ENCODE results near the gene ANGEL1. TPM values are rescaled to one million over a fixed set of nuclear protein-coding genes. Genes with fewer than 3 reads are reported as not detected.

Gene ANGEL1
- total and polyA plus RNA-seq, 2 donors (not counting 1 experiment from before 2014, with no cell fraction given) = 6.6 to 8.4 TPM

DNA sequence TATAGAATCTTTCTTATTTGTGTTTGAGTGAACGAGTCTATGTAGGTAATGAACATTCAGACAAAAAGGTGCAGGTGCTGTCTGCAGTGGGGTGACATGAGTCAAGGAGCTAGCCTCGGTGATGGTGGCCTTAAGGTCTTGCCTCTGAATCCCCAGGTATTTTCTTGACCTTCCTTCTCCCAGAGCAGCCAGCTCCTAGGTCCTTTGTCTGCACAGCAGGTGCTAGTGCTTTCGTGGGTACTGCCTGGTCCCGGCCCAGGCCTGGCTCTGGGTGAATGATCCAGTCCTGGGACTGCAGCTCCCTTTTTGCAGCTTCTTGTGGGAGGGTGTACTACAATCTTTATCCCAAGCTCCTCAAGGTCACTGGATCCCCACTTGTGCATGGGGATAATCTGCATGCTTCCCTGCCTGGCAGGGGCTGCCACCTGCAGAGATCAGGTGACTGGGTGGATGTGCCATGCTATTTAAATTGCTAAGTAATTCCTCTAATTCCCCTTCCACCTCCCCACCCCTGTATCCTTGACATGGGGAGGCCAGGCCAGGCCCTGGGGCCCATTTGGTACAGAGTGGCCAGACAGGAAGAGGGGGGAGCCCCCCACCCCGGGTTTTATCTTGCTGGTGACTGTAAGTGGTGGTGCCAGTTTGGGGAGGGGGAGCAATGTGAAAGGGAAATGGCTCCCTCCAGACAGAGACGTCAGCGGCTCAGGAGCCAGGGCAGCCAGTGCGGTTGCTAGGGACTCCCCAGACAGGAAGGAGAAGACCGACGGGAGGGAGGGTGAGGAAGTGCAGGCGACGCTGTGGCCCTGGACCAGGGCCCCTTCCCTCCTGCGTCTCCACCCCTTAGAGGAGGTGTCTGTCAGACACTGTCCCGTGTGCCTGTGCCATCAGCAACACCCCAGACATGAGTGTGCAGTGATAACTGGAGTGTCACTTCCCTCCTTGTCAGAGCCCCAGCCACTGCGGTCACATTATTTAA lies 44.7 kb downstream of the ANGEL1 start:
- peaks cover 8% of the 10 kb centered on the region for H3K4me1 ChIP-seq (ENCODE audit: control insufficient read depth, extremely low read depth, insufficient read depth, low read length)
- H3K4me2 ChIP-seq (ENCODE audit: extremely low read depth, insufficient read depth, low read length) = no peak overlapping the region
- no peak overlapping the region for H3K9ac ChIP-seq (ENCODE audit: insufficient read depth, low read length)
- no peaks in the 10 kb centered on the region for H4K20me1 ChIP-seq (ENCODE audit: control insufficient read depth, extremely low read depth, insufficient read depth, low read length)
- TF ChIP-seq EZH2 (IDR thresholded peaks at IDR 0.05; ENCODE audit: low read length, missing control alignments) = no peak
- TF ChIP-seq, protein P1, sequence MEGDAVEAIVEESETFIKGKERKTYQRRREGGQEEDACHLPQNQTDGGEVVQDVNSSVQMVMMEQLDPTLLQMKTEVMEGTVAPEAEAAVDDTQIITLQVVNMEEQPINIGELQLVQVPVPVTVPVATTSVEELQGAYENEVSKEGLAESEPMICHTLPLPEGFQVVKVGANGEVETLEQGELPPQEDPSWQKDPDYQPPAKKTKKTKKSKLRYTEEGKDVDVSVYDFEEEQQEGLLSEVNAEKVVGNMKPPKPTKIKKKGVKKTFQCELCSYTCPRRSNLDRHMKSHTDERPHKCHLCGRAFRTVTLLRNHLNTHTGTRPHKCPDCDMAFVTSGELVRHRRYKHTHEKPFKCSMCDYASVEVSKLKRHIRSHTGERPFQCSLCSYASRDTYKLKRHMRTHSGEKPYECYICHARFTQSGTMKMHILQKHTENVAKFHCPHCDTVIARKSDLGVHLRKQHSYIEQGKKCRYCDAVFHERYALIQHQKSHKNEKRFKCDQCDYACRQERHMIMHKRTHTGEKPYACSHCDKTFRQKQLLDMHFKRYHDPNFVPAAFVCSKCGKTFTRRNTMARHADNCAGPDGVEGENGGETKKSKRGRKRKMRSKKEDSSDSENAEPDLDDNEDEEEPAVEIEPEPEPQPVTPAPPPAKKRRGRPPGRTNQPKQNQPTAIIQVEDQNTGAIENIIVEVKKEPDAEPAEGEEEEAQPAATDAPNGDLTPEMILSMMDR (conservative IDR thresholded peaks at IDR 0.05 in 1 of 2, IDR thresholded peaks at IDR 0.05 in 1 of 2; ENCODE audit: low read depth in 1 of 2, low read length in 2 of 2) = no peak
- no peak overlapping the region for H3K4me3 ChIP-seq (replicated peaks in 1 of 4; ENCODE audit: control extremely low read depth in 1 of 4, insufficient read depth in 1 of 4, low read depth in 3 of 4, low read length in 4 of 4)
- no peaks in the 10 kb centered on the region for H3K36me3 ChIP-seq (ENCODE audit: control insufficient read depth, insufficient read depth, low read length)
- no peaks in the 10 kb centered on the region for H3K9me3 ChIP-seq (ENCODE audit: control insufficient read depth, insufficient read depth, low read depth, low read length)
- H2AFZ ChIP-seq (ENCODE audit: low read length) = no peak overlapping the region
- no peaks in the 10 kb centered on the region for H3K79me2 ChIP-seq (ENCODE audit: control insufficient read depth, insufficient read depth, low read length)
- no peak overlapping the region for H3K27ac ChIP-seq (ENCODE audit: insufficient read depth, low read length)
- no peak for DNase-seq (ENCODE audit: low read depth in 2 of 2)
- H3K27me3 ChIP-seq (ENCODE audit: control insufficient read depth, insufficient read depth, low read length) = no peaks in the 10 kb centered on the region

DNA sequence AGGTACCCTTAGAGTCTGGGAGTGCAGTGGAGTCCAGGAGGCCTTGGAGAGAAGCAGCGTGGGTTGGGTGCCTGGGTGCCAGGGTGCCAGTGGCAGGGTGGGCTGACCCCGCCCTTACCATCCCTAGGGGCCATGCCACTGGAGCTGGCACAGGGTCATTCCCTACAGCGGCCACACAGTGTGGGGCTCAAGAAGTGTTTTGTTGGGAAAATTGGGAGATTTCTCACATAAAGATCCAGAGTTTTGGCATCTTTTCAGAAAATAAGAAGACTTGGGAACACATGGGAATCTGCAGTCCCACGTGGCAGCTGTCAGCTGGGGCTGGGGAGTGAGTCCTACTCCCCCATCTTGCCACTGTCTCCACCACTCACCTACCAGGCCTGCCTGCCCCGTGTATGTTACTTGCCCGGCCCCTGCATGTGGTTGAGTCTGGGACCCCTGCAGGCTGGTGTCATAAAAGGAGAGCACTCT lies 47.2 kb downstream of the ANGEL1 start:
- H3K9ac ChIP-seq (ENCODE audit: insufficient read depth, low read length) = no peak overlapping the region
- no peak overlapping the region for H3K4me2 ChIP-seq (ENCODE audit: extremely low read depth, insufficient read depth, low read length)
- no peaks in the 10 kb centered on the region for H3K27me3 ChIP-seq (ENCODE audit: control insufficient read depth, insufficient read depth, low read length)
- H3K36me3 ChIP-seq (ENCODE audit: control insufficient read depth, insufficient read depth, low read length) = no peaks in the 10 kb centered on the region
- H3K27ac ChIP-seq (ENCODE audit: insufficient read depth, low read length) = no peak overlapping the region
- no peak overlapping the region for H3K4me3 ChIP-seq (replicated peaks in 1 of 4; ENCODE audit: control extremely low read depth in 1 of 4, insufficient read depth in 1 of 4, low read depth in 3 of 4, low read length in 4 of 4)
- H3K9me3 ChIP-seq (ENCODE audit: control insufficient read depth, insufficient read depth, low read depth, low read length) = no peaks in the 10 kb centered on the region
- no peaks in the 10 kb centered on the region for H3K79me2 ChIP-seq (ENCODE audit: control insufficient read depth, insufficient read depth, low read length)
- no peaks in the 10 kb centered on the region for H4K20me1 ChIP-seq (ENCODE audit: control insufficient read depth, extremely low read depth, insufficient read depth, low read length)
- DNase-seq (ENCODE audit: low read depth in 2 of 2) = no peak
- H3K4me1 ChIP-seq (ENCODE audit: control insufficient read depth, extremely low read depth, insufficient read depth, low read length) = peaks cover 6% of the 10 kb centered on the region
- H2AFZ ChIP-seq (ENCODE audit: low read length) = no peak overlapping the region
- TF ChIP-seq EZH2 (IDR thresholded peaks at IDR 0.05; ENCODE audit: low read length, missing control alignments) = no peak
- TF ChIP-seq, protein P1 (conservative IDR thresholded peaks at IDR 0.05 in 1 of 2, IDR thresholded peaks at IDR 0.05 in 1 of 2; ENCODE audit: low read depth in 1 of 2, low read length in 2 of 2) = no peak
